Hematopoietic multipotent progenitor cell (in vitro differentiated cells): ENCODE results near the gene ABHD4. TPM values are rescaled to one million over a fixed set of nuclear protein-coding genes. Genes with fewer than 3 reads are reported as not detected.

Source experiments
- DNase-seq, 3 donors: peaks; one replicate each; pipeline ENCODE4 v3.0.0-alpha.2; 2011 to 2015; ENCODE audit warnings: low read depth in 2 of 3, low spot score in 2 of 3
- total RNA-seq: library from RNA; depleted of rRNA; stranded (reverse); fragments of >200 nt; gene quantifications from one replicate; pipeline ENCODE4 v1.2.3, GENCODE V29; 2012

The ABHD4 gene
- total RNA-seq = 26.7 TPM

GRCh38 chr14:22598099-22598895 lies at the start of gene ABHD4:
TSS of gene ABHD4 (plus strand) at chr14:22598300. CDS start at chr14:22598307, 7 bp downstream.
- peak; percentile 28 to 72 (median 67) for DNase-seq

DNA sequence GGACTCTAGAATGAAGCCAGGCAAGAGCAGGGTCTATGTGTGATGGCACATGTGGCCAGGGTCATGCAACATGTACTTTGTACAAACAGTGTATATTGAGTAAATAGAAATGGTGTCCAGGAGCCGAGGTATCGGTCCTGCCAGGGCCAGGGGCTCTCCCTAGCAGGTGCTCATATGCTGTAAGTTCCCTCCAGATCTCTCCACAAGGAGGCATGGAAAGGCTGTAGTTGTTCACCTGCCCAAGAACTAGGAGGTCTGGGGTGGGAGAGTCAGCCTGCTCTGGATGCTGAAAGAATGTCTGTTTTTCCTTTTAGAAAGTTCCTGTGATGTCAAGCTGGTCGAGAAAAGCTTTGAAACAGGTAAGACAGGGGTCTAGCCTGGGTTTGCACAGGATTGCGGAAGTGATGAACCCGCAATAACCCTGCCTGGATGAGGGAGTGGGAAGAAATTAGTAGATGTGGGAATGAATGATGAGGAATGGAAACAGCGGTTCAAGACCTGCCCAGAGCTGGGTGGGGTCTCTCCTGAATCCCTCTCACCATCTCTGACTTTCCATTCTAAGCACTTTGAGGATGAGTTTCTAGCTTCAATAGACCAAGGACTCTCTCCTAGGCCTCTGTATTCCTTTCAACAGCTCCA lies 48.7 kb upstream of the ABHD4 start:
- DNase-seq = no peak

- peak in 1 of 3 donors; percentile 66 for DNase-seq
Measured at GRCh38 chr14:22549981-22550673, 48.0 kb upstream of the ABHD4 start.

- no peak for DNase-seq
Measured at GRCh38 chr14:22551605-22551997, 46.5 kb upstream of the ABHD4 start.

DNA sequence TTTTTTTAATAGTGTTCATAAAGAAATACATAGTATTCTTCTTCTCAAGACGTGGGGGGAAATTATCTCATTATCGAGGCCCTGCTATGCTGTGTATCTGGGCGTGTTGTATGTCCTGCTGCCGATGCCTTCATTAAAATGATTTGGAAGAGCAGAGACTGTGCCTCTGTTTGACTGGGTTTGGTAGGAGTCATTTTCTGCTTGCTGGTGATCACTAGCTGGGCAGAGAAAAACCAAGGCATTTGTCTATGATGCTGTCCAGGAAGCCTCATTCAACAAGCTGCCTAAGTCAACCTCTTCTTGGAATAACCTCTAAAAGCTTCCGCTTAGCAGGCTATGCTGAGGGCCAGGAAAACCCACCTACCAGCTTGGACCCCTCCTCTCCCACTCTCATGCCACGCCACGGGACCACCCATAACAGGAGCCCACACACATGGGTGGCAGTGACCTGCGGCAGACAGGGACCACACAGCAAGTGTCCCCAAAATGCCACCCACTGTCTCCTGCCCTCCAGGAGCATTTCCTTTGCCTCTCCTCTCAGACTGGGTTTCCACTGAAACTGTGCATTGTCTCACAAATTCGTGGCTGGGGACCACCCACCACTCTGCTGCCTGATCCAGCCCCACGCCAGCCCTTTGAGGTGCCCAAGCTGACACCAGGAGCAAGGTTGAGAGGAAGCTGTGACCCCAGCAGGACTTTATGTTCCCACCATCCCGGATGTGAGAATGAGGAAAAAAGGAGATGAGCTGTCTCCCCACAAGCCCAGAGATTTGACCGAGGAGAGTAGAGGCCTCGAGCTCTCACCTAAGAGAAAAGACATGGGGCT lies 45.9 kb upstream of the ABHD4 start:
- no peak for DNase-seq

DNA sequence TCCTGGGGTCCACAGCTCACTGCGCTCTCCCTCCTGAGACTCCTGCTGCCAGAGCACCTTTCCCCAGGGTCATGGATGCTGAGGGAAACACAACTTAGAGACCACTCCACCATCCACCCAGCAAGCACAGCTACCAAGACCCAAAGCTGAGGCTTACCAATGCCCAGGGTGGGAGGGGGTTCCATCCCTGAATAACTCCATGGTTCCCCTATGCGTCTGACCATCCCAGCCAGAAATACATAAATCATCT lies 45.3 kb upstream of the ABHD4 start:
- DNase-seq = no peak

- DNase-seq = no peak
Measured at GRCh38 chr14:22553445-22553844, 44.7 kb upstream of the ABHD4 start.

DNA sequence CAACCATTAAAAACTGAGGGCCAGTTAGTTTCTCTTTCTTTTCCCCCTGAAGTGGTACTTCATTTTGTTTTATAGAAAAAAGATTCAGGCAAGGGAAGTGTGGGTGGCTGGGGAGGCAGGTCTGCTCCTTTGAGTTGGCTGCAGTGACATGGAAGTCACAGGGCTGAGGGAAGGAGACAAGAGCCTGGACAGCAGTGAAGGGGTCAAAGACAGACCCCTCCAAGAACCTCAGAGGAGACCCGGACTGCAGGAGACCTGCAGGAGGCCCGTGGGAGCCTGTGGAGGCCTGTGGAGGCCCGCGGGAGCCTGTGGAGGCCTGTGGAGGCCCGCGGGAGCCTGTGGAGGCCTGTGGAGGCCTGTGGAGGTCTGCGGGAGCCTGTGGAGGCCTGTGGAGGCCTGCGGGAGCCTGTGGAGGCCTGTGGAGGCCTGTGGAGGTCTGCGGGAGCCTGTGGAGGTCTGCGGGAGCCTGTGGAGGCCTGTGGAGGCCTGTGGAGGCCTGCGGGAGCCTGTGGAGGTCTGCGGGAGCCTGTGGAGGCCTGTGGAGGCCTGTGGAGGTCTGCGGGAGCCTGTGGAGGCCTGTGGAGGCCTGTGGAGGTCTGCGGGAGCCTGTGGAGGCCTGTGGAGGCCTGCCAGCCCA lies 44.1 kb upstream of the ABHD4 start:
- DNase-seq = peak in 1 of 3 donors; percentile 40

GRCh38 chr14:22554498-22555383 lies 43.4 kb upstream of the ABHD4 start:
- no peak for DNase-seq

- peak in 1 of 3 donors; percentile 52 for DNase-seq
Measured at GRCh38 chr14:22555384-22556011, 42.6 kb upstream of the ABHD4 start.

DNA sequence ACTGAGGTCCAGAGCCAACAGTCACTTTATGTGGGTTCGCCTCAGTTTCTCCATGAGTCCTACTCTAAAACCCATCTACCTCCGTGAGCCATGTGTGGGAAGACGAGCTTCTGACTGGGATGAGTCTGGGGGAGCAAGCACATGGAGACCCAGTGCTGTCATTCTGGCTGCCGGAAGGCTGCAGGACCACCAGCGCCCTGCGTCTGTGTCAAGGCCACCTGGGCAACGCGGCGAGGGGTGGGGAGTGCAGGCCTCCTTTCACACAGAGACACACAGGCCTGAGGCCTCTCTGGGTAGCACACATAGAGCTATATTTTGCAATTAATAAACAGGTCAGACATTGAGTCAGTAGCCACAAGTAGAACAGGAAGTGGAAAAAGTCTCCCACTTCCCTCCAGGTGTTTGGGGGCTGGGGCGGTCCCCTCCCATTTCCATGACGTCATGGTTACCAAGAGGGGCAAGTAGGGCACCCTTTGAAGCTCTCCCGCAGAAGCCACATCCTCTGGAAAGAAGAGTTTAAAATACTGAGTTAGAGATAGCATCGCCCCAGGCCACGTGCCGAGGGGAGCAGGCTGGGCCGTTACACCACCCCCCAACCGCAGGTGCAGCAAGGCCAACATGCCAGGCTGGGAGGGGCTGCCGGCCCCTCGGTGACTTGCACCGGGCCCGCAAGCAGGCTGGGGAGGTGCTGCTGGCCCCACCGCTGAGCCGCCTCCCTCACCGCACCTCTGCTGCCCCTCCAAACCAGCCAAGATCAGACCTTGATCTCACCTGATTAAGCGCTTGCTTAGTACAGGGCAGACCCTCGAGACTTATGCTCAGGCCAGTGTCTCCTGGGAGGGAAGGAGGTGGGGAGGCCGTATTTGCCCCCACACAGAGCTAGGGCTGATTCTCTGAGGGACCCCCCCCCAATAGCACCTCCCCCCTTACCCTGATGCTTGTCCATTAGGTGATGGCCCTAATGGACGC lies 41.8 kb upstream of the ABHD4 start:
- DNase-seq = peak; percentile 96 to 100 (median 99)

- peak; percentile 85 to 92 (median 89) for DNase-seq
Measured at GRCh38 chr14:22556990-22557623, 41.0 kb upstream of the ABHD4 start.

- no peak for DNase-seq
Measured at GRCh38 chr14:22557846-22558220, 40.3 kb upstream of the ABHD4 start.

- DNase-seq = no peak
Measured at GRCh38 chr14:22558221-22558913, 39.7 kb upstream of the ABHD4 start.

DNA sequence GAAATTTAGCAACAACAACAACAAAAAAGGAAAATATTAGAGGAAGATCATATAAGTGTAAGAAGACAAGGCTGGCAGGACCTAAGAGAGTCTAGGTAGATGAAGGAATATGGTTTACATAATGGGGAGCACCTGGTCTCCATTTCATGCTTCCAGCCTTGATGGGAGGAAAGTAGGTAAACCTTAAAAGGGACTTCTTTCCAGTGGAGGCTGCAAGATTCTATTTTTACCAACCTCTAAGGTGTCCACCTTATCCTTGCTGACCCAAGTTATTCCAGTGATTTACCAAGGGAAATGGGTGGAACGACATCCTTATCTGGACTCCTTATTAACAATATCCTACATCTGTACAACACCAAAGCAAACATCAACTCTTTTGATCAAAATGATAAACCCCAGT lies 39.1 kb upstream of the ABHD4 start:
- no peak for DNase-seq

DNA sequence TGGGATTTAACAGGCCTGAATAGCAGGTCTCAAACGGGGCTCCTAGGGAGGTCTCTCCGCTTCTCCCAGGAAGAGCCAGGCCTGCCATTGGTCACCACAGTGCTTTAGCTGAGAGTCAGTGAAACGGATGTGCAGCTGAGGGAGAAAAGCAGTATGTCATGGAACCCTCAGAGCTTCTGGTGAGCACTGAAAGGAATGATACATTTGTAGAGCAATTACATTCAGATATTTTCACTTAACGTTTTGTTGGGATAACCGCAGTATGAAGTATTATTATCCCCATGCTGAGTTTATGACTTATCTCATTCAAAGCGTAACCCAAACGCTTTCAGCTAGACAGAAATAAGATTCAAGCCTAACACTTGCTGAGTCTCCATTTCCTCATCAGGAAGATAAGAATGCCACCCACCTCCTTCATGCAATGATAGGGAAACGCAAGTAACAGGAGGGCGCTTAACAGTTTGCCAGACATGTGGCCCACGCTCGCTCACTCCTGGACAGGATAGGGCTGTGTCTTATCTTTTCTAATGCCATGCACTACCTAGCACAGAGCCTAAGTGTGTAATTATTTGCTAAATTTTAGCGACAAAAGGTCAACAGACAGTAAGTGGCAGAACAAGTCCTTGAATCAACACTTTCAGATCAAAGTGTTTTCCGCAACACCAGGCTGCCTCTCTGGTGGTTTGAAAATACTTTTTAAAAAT lies 37.3 kb upstream of the ABHD4 start:
- DNase-seq = no peak

GRCh38 chr14:22561366-22561660 lies 36.8 kb upstream of the ABHD4 start:
- DNase-seq = no peak
